SK-N-MC (cell line): ENCODE measurements around the gene RBBP8.
"Not testable (repeated sequence)": the region's sequence is repeated elsewhere in the genome, so short reads cannot be mapped to it uniquely, and the experiment has no call there.

Experiments
- DNase-seq: peaks from one replicate; pipeline ENCODE4 v3.0.0-alpha.2; 2011; ENCODE audit warnings: low read depth, low spot score
- H3K27ac ChIP-seq: fragments of 200-600 bp; sonication (generic); 2 replicates; pipeline ENCODE4 v1.5.1; 2016; ENCODE audit warnings: mixed run types
- H3K36me3 ChIP-seq: fragments of 200-600 bp; sonication (generic); 2 replicates; pipeline ENCODE4 v1.6.1; 2017; ENCODE audit warnings: antibody characterized with exemption, low read length, mixed read lengths; ENCODE audit not compliant: insufficient read depth
- H3K4me3 ChIP-seq: fragments of 200-600 bp; sonication (generic); 2 replicates; pipeline ENCODE4 v1.5.1; 2016
- H3K9ac ChIP-seq: fragments of 200-600 bp; sonication (generic); 2 replicates; pipeline ENCODE4 v1.8.0; 2017; ENCODE audit warnings: mixed run types, mixed read lengths; ENCODE audit not compliant: insufficient read length
- H3K9me3 ChIP-seq: fragments of 200-600 bp; sonication (generic); 2 replicates; pipeline ENCODE4 v1.6.1; 2017; ENCODE audit warnings: low read depth, mild to moderate bottlenecking, antibody characterized with exemption, low read length, moderate library complexity, mixed read lengths
- EZH2 ChIP-seq: fragments of 200-600 bp; sonication (generic); IDR thresholded peaks from one replicate; pipeline ENCODE4 v1.6.1; 2017; ENCODE audit warnings: antibody characterized with exemption
- FOXP2 ChIP-seq: optimal IDR thresholded peaks from 2 replicates; pipeline ENCODE3; 2011; ENCODE audit warnings: mild to moderate bottlenecking, moderate library complexity; ENCODE audit not compliant: insufficient read depth; ENCODE audit errors: extremely low read length, control extremely low read depth
- POLR2AphosphoS5 ChIP-seq: IDR thresholded peaks from 2 replicates; pipeline ENCODE4 v1.6.1; 2012; ENCODE audit warnings: mild to moderate bottlenecking, low read depth, low read length, borderline replicate concordance

The RBBP8 gene

GRCh38 chr18:22933206-22933965 lies at the start of gene RBBP8:
RBBP8 (plus strand) TSS chr18:22933328; CDS start chr18:22936852, 3,524 bp downstream.
- H3K27ac ChIP-seq: peak within 1 kb of the TSS; percentile 72
- peaks cover 20% of the 10 kb centered on the region for H3K36me3 ChIP-seq
- H3K9ac ChIP-seq: peak within 1 kb of the TSS; percentile 91
- TF ChIP-seq FOXP2: no peak
- TF ChIP-seq POLR2AphosphoS5: peak; percentile 79
- no peak for TF ChIP-seq EZH2
- H3K4me3 ChIP-seq: peak within 1 kb of the TSS; percentile 91
- H3K9me3 ChIP-seq: no peaks in the 10 kb centered on the region
- DNase-seq: no peak

- Histone ChIP-seq H3K4me3 (no peak overlapping the region), H3K9me3 (no peaks in the 10 kb centered on the region), H3K9ac (no peak overlapping the region), H3K36me3 (no peaks in the 10 kb centered on the region), H3K27ac (no peak overlapping the region)
- TF ChIP-seq POLR2AphosphoS5 (no peak), FOXP2 (no peak), EZH2 (no peak)
- no peak for DNase-seq
Observed at GRCh38 chr18:22883827-22884226, 49.3 kb upstream of the RBBP8 start.

GRCh38 chr18:22885694-22886093 lies 47.4 kb upstream of the RBBP8 start:
- H3K9me3 ChIP-seq, H3K4me3 ChIP-seq, H3K27ac ChIP-seq, DNase-seq, H3K9ac ChIP-seq, H3K36me3 ChIP-seq: not testable (repeated sequence)

GRCh38 chr18:22899421-22899820 lies 33.7 kb upstream of the RBBP8 start:
- Histone ChIP-seq H3K9me3 (no peaks in the 10 kb centered on the region), H3K36me3 (no peaks in the 10 kb centered on the region), H3K4me3 (no peak overlapping the region), H3K9ac (no peak overlapping the region), H3K27ac (no peak overlapping the region)
- DNase-seq: no peak
- TF ChIP-seq FOXP2 (no peak), EZH2 (no peak), POLR2AphosphoS5 (no peak)

- Histone ChIP-seq H3K9ac (no peak overlapping the region), H3K4me3 (no peak overlapping the region), H3K27ac (no peak overlapping the region), H3K36me3 (no peaks in the 10 kb centered on the region), H3K9me3 (no peaks in the 10 kb centered on the region)
- DNase-seq: no peak
- no peak for TF ChIP-seq EZH2
Observed at GRCh38 chr18:22900558-22901238, 32.4 kb upstream of the RBBP8 start.

- Histone ChIP-seq H3K27ac (no peak overlapping the region), H3K4me3 (no peak overlapping the region), H3K9ac (no peak overlapping the region), H3K36me3 (no peaks in the 10 kb centered on the region), H3K9me3 (no peaks in the 10 kb centered on the region)
- DNase-seq: no peak
- TF ChIP-seq EZH2: no peak
- TF ChIP-seq FOXP2: no peak
- TF ChIP-seq POLR2AphosphoS5: no peak
Observed at GRCh38 chr18:22902093-22902492, 31.0 kb upstream of the RBBP8 start.

- H3K9ac ChIP-seq, H3K27ac ChIP-seq, DNase-seq, H3K4me3 ChIP-seq, H3K9me3 ChIP-seq, H3K36me3 ChIP-seq: not testable (repeated sequence)
Observed at GRCh38 chr18:22903248-22903647, 29.9 kb upstream of the RBBP8 start.

GRCh38 chr18:22912149-22912548 lies 21.0 kb upstream of the RBBP8 start:
- H3K27ac ChIP-seq: no peak overlapping the region; the same call in 1 of the 2 replicates
- H3K4me3 ChIP-seq: no peak overlapping the region
- no peaks in the 10 kb centered on the region for H3K9me3 ChIP-seq
- no peak for DNase-seq
- TF ChIP-seq EZH2 (no peak), POLR2AphosphoS5 (no peak), FOXP2 (no peak)
- no peaks in the 10 kb centered on the region for H3K36me3 ChIP-seq
- no peak overlapping the region for H3K9ac ChIP-seq

- Histone ChIP-seq H3K9ac (no peak overlapping the region), H3K36me3 (no peaks in the 10 kb centered on the region), H3K27ac (peak overlapping the region; percentile 26; the same call in 1 of the 2 replicates), H3K4me3 (no peak overlapping the region), H3K9me3 (no peaks in the 10 kb centered on the region)
- TF ChIP-seq FOXP2 (no peak), POLR2AphosphoS5 (no peak)
- DNase-seq: no peak
Observed at GRCh38 chr18:22912835-22913234, 20.3 kb upstream of the RBBP8 start.
